GM18520 (cell line): Measurements from ENCODE around the gene SLC2A3.
"Not testable (repeated sequence)": the region's sequence is repeated elsewhere in the genome, so short reads cannot be mapped to it uniquely, and the experiment has no call there.

Experiments used
- ATAC-seq: cut with Tn5 transposase; IDR thresholded peaks from one replicate; pipeline ENCODE4 v1.9.1; 2021; ENCODE audit not compliant: unreplicated experiment

SLC2A3 gene

DNA sequence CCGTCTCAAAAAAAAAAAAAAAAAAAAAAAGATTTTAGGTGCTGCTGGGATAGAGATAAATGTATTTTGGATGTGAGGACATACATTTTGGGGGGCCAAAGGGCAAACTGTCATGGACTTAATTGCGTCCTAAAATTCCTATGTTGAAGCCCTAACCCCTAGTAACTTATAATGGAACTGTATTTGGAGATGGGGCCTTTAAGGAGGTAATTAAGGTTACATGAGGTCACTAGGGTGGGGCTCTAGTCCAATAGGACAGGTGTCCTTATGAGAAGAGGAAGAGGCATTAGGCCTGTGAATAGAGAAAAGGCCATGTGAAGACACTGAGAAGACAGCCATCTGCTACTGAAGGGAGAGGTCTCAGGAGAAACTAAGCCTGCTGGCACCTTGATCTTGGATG is 17.9 kb upstream of the SLC2A3 start:
- not testable (repeated sequence) for ATAC-seq

DNA sequence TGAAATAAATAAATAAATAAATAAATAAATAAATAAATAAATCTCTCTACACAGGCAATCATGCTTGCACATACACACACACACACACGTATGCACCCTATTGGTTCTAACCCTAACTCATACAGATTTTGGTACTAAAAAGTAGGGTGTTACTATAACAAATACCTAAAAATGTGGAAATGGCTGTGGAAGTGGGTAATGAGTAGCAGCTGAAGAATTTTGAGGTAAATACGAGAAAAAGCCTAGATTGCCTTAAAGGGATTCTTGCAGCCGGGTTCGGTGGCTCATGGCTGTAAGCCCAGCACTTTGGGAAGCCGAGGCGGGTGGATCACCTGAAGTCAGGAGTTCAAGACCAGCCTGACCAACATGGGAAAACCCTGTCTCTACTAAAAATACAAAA is 15.7 kb upstream of the SLC2A3 start:
- ATAC-seq = no peak

DNA sequence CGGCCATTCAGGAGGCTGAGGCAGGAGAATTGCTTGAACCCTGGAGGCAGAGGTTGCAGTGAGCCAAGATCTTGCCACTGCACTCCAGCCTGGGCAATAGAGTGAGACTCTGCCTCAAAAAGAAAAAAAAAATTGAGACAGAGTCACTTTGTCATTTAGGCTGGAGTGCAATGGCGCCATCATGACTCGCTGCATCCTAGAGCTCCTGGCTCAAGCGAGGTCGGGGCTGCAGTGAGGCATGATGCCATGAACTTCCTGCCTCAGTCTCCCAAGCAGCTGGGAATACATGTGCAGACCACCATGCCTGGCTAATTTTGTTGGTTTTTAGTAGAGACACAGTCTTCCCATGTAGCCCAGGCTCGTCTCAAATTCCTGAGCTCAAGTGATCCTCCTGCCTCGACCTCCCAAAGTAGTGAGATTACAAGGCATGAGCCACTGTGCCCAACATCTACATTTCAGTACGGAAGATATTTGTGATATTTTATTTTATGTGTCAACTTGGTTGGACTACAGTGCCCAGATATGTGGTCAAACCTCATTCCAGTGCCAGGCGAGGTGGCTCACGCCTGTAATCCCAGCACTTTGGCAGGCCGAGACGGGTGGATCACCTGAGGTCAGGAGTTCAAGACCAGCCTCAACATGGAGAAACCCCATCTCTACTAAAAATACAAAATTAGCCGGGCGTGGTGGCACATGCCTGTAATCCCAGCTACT is 14.4 kb upstream of the SLC2A3 start:
- ATAC-seq = not testable (repeated sequence)

DNA sequence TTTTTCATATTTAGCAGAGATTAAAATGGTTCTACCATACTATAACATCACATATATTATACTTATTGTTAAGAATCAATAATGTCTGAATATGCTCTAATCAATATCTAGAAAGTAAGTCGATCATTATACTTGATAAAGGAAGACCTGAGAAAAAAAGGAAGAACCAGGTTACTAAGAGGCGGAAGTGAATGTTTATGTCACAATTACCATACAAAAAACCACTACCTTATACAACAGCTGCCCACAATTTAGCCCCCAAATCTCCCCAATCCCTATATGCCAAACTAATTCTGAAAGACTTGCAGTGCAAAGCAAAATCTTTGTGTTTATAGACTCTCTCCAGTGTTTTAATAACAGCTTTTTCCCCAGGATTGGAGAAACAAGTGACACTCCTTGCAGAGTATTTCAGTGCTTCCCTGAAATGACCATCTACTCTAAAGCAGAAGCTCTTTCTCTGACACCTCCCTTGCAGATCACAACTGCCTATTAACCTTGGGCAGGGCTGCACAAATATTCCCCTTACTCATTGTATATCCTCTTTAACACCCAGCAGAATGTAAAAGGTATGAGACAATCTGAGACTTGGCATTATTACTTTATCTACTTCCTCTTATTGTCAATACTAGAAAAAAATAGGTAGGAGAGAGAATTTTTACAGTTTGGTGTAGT is 12.7 kb upstream of the SLC2A3 start:
- no peak for ATAC-seq

DNA sequence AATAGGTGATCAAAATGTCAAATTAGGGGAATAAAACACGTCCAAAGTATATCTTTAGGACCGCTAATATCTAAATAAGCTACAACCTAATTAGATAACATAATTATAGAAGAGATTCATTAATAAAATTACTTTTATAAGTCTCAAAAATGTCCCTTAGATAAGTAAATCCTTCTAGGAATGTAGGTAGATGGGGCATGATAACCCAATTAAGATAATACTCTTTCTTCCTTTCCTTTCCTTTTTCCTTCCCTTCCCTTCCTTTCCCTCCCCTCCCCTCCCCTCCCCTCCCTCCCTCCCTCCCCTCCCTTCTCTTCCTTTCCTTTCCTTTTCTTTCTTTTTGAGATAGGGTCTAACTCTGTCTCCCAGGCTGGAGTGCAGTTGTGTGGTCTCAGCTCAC is 11.0 kb upstream of the SLC2A3 start:
- no peak for ATAC-seq

DNA sequence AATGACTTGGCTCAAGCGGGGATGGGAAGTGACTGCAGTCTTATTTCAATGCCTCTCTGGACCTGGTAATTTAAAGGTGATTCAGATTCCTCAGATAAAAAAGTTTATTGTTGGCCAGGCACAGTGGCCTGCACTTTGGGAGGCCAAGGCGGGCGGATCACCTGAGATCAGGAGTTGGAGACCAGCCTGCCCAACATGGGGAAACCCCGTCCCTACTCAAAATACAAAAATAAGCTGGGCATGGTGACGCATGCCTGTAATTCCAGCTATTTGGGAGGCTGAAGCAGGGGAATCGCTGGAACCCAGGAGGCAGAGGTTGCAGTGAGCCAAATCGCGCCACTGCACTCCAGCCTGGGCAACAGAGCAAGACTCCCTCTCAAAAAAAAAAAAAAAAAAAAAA is 8.8 kb upstream of the SLC2A3 start:
- ATAC-seq = not testable (repeated sequence)

DNA sequence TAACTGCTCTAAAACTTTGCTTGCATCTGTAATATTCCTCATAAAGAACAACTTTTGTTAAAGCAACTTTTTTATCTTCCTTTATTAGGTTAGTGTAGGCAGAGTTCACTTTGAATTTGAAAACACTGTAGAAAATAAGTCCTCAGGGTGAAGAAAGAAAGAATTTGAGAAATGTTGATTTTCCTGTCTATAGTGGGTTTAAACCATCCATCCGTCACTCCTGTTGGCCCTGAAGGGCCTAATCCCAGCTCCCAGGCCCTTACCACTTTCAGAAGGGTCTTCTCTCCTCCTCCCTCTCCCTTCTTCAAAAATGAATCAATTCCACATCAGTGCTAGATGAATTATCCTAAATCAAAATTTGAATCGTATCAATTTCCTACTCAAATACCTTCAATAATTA is 4.9 kb upstream of the SLC2A3 start:
- ATAC-seq = no peak

DNA sequence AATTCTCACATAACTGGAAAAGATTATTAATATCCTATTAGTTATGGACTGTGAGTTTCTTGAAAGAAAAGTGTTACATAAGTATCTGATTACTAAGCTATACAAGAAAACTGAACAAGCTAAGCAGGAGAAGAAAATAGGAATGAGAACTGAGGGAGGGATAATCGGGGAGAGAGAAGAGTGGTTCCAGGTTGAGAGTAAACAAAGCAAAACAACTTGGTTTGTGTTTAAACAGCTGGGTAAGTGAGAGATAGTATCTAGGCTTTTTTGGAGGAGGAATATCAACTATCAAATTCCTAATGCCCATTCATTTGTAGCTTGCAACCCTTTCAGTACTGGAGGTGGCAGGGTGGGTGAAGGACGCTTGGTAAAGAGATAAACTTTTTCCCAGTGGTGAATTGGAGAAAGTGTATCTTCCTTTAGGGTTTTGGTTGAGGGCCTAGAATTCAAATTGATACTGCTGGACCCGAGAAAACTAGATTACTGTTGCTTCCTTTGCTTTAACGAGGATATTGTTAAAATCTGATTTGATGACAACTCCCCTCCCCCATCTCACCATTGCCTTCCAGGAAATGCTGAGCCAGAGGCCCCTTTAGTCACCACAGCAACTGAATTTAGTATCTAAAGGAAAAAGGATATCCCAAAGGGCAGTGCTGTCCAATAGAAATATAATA is 2.0 kb upstream of the SLC2A3 start:
- no peak for ATAC-seq

DNA sequence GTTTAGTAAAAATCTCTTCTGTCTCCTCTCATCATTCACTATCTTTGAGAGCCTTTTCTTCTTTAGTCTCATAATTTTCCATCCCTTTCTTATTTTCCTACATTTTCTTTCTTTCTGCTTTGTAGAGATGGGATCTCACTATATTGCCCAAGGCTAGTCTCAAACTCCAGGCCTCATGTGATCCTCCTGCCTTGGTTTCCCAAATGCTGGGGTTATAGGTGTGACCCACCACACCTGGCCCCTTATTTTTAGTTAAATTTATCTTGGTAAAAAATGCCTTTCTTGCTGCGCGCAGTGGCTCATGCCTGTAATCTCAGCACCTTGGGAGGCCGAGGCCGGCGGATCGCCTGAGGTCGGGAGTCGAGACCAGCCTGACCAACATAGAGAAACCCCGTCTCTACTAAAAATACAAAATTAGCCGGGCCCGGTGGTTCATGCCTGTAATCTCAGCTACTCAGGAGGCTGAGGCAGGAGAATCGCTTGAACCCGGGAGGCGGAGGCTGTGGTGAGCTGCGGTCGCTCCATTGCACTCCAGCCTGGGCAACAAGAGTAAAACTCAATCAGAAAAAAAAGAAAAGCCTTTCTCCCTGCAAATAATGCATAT is 996 bp downstream of the SLC2A3 start:
- ATAC-seq = no peak

DNA sequence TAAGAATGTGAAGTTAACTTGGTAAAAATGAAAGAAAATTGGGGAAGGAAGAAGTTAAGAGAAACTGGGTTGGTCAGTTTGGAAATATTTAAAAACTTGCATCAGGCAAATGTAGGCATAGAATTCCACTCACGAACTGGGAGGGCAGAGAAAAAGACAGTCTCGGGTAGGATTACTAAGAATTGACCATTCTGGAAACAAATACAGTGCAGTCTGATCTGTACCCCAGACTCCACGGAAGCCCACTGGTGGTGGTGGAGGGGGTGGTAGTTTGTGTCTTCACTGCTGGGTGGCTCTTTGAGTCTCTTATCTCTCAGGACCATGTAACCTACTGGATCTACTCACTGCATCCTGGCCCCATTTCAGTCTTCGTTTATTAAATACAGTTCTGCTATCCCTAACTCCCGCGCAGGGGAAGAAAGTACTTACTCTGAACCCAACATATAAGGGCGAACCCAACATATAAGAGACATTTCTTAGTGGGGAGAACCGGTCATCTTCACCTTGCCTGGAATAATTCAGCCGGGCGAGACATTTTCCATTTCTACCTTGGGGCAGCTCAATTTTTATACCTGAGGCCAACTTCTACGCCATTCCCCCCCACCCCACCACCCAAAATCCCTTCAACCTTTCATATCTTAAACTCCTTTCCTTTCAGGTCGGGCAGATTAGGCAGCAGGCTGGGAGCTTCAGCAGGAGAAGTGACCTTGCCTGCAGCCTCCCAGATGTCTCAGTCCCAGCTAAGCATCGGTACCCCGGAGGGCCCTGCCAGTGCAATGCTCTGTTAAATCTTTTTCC is 1.7 kb downstream of the SLC2A3 start:
- no peak for ATAC-seq

DNA sequence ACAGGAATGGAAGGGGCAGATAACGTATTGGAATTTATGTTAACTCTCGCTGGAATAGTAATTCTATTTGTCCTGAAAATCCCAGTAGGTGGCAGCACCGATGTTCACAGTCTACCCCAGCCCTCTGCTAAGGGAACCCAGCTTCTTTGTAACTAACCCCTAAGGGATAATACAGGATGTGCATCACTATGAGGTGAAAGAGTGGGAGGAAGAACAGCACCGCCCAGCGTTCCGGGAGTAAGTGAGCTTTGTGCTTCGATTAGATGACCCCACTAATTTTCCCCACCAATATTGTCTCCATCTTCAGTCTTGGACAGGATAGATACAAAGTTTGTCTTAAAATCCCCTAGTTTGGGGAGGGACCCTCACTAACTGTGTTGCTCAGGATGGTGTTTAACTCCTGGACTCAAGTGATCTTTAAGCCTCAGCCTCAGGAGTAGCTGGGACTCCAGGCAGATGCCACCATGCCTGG is 2.7 kb downstream of the SLC2A3 start:
- peak; percentile 71 for ATAC-seq

DNA sequence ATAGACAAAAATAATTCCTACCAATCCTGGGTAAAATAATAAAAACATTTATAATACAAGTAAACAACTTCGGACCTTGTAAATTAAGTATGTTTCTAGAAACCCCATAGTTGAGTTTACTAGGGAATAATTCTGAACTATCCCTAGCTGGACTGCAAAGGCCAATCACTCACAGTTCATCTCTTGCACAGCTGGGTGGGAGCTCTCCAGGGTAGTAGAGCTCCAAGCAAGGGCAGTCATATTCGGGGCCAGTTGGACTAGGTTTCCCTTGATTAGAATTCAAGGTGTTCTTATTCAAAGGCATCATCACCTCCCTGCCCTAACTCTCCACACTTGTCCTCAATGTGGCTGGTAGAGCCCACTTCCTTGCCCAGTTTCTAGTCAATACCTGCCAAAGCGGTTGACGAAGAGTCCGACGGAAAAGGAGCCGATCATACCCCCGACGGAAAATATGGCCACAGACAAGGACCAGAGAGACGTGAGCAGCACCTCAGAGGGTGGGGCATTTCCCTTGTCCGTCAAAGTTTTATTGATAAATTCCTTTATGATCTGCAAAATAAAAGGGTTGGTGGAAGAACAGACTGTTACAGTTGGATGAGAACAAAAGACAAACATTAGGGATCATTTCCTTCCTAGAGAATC is 3.3 kb downstream of the SLC2A3 start:
- ATAC-seq = not testable (repeated sequence)

DNA sequence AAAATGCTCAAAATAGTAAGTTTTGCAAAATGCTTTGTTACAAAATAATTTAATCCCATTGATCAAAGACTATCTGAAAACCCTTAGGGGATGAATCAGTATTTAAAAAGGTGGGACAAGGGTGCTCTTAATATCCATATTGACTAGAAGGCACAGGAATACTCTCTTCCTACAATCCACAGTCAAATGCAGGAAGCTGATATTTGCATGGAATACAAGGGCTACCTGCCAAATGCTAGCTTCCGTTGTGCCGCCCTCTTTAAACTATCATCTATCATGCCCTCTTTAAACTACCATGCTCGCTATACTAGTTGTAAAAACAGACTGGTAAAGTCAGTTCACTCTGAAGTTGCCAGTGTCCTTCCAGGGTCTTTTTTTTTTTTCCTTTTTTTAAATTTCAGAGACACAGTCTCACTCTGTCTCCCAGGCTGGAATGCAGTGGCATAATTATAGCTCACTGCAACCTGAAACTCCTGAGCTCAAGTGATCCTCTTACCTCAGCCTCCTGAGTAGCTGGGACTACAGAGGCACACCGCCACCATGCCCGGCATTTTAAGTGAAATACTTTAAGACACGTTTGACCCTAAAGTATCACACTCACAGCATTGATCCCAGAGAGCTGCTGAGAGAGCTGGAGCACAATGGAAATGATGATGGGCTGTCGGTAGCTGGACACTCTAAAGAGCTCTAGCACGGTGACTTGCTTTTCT is 6.7 kb downstream of the SLC2A3 start:
- no peak for ATAC-seq

DNA sequence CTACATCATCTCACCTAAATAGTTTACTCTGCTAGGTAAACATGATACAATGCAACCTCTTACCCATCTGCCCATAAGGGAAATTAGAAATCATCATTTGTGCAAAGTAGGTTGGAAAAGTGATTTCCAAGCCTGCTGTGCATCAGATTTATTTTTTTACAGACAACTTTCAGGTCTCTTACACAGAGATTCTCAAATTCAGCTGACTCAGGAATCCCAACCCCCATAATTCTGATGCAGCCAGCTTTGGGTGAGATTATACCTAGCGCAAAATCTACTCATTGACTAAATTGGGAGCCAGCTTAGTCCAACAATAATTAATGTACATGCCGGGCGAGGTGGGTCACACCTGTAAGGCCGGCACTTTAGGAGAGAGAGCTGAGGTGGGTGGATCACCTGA is 8.5 kb downstream of the SLC2A3 start:
- no peak for ATAC-seq

DNA sequence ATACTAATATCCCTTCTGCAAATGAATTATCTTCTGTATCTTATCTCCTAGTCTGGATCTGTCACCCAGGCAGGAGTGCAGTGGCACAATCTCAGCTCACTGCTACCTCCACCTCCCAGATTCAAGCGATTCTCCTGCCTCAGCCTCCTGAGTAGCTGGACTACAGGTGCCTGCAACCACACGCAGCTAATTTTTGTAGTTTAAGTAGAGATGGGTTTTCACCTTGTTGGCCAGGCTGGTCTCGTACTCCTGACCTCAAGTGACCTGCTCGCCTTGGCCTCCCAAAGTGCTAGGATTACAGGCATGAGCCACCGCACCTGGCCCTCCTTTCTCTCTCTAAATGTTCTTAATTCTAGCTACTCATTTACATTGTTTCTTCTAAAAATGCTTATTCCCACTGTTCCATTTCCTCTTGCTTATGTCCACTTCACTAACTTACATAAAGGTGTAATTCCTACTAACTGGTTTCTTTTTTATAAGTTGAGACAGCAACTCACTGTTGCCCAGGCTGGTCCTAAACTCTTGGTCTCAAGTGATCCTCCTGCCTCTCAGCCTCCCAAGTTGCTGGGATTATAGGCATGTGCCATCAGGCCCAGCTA is 9.8 kb downstream of the SLC2A3 start:
- ATAC-seq = not testable (repeated sequence)

DNA sequence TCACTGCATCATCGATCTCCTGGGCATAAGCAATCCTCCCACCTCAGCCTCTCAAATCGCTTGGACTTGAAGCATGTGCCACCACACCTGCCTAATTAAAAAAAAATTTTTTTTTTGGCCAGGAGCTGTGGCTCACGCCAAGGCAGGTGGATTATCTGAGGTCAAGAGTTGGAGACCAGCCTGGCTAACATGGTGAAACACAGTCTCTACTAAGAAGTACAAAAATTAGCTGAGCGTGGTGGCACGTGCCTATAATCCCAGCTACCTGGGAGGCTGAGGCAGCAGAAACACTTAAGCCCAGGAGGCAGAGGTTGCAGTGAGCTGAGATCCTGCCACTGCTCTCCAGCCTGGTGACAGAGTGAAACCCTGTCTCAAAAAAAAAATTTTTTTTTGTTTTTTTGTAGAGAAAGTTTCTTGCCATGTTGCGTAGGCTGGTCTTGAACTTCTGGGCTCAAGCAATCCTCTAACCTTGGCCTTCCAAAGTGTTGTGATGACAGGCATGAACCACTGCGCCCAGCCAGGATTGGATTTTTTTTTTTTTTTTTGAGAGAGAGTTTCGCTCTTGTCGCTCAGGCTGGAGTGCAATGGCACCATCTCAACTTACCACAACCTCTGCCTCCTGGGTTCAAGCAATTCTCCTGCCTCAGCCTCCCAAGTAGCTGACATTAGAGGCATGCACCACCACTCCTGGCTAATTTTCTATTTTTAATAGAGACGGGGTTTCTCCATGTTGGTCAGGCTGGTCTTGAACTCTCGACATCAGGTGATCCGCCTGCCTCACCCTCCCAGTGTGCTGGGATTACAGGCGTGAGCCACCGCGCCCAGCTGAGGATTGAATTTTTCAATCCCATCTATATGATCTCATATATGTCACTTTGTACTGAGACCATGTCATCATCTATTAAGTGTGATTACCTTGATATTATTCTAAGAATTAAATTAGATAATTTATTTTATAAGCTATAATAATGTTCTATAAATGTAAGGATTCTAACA is 12.4 kb downstream of the SLC2A3 start:
- ATAC-seq = no peak

DNA sequence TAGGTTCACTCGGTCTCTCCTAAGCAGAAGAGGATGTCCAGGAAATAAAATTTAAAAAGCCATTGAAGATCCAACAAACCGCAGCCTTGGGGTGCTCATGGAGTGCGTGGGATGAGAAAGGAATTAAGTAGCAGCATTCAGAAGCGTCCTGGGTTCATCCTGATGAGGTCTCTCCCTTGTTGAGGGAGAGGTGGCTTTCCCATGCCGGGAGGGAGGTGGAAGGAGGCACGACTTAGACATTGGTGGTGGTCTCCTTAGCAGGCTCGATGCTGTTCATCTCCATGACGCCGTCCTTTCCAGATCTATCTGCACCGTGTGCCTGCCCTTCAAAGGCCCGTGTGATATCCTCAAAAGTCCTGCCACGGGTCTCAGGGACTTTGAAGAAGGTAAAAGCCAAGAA is 14.8 kb downstream of the SLC2A3 start:
- not testable (repeated sequence) for ATAC-seq

DNA sequence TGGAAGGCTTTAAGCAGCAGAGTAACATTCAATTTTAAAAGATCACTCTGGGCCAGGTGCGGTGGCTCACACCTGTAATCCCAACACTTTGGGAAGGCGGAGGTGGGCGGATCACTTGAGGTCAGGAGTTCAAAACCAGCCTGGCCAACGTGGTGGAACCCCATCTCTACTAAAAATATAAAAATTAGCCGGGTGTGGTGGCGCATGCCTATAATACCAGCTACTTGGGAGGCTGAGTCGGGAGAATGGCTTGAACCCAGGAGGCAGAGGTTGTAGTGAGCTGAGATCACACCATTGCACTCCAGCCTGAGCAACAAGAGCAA is 17.8 kb downstream of the SLC2A3 start:
- ATAC-seq = not testable (repeated sequence)
